GM19238 (cell line): ENCODE results near the gene NUB1.

ENCODE experiments used
- DNase-seq: peaks from one replicate; pipeline ENCODE4 v3.0.0; 2011; ENCODE audit warnings: low spot score; ENCODE audit not compliant: insufficient read length

Gene NUB1

GRCh38 chr7:151404216-151405011 is 62.8 kb downstream of the NUB1 start:
- no peak for DNase-seq

GRCh38 chr7:151405056-151405455 is 63.4 kb downstream of the NUB1 start:
- no peak for DNase-seq

GRCh38 chr7:151405588-151405987 is 64.0 kb downstream of the NUB1 start:
- DNase-seq = no peak

- DNase-seq = no peak
Observed at GRCh38 chr7:151406051-151406875, 64.7 kb downstream of the NUB1 start.

GRCh38 chr7:151406886-151407583 is 65.4 kb downstream of the NUB1 start:
- no peak for DNase-seq

- DNase-seq = no peak
Observed at GRCh38 chr7:151408498-151408838, 66.9 kb downstream of the NUB1 start.

- no peak for DNase-seq
Observed at GRCh38 chr7:151408839-151409666, 67.4 kb downstream of the NUB1 start.

GRCh38 chr7:151409667-151410404 is 68.2 kb downstream of the NUB1 start, which contains the start of gene WDR86:
TSS of gene WDR86 (minus strand) at chr7:151410038. CDS start at chr7:151409589, 449 bp downstream.
- DNase-seq = no peak

- DNase-seq = no peak
Observed at GRCh38 chr7:151410405-151411390, 69.1 kb downstream of the NUB1 start.

- no peak for DNase-seq
Observed at GRCh38 chr7:151411551-151411950, 69.9 kb downstream of the NUB1 start.

- no peak for DNase-seq
Observed at GRCh38 chr7:151412318-151412717, 70.7 kb downstream of the NUB1 start.

GRCh38 chr7:151413241-151413640 is 71.6 kb downstream of the NUB1 start:
- no peak for DNase-seq

- no peak for DNase-seq
Observed at GRCh38 chr7:151415375-151416105, 73.9 kb downstream of the NUB1 start.

- DNase-seq = no peak
Observed at GRCh38 chr7:151416112-151416940, 74.7 kb downstream of the NUB1 start.

GRCh38 chr7:151416941-151417315 is 75.3 kb downstream of the NUB1 start:
- no peak for DNase-seq

- DNase-seq = no peak
Observed at GRCh38 chr7:151420144-151420543, 78.5 kb downstream of the NUB1 start.

- DNase-seq = no peak
Observed at GRCh38 chr7:151422212-151422611, 80.6 kb downstream of the NUB1 start.

- no peak for DNase-seq
Observed at GRCh38 chr7:151423226-151423625, 81.6 kb downstream of the NUB1 start.
